HepG2 (cell line): ENCODE results near the gene MTHFR.

Experiments
- MAFF ChIP-seq: IDR thresholded peaks from 2 replicates; pipeline ENCODE4 v1.6.1; 2011; ENCODE audit warnings: low read depth, low read length, improper control_type of control experiment
- MED8 ChIP-seq: sonication (generic); formaldehyde crosslinking; IDR thresholded peaks from 2 replicates; pipeline ENCODE4 v1.8.1; 2023; ENCODE audit warnings: mild to moderate bottlenecking, missing genetic modification reagents; ENCODE audit not compliant: insufficient replicate concordance
- MYC ChIP-seq: sonication (generic); formaldehyde crosslinking; IDR thresholded peaks from 2 replicates; pipeline ENCODE4 v1.9.0; 2021; ENCODE audit warnings: missing genetic modification reagents, borderline replicate concordance
- RARA ChIP-seq: IDR thresholded peaks from 2 replicates; pipeline ENCODE4 v1.6.1; 2016; ENCODE audit warnings: missing genetic modification reagents, missing compliant biosample characterization
- RFX1 ChIP-seq: fragments of 450-650 bp; IDR thresholded peaks from 2 replicates; pipeline ENCODE4 v1.6.1; 2017
- RFX5 ChIP-seq: IDR thresholded peaks from 2 replicates; pipeline ENCODE4 v1.6.1; 2011; ENCODE audit warnings: low read depth, low read length, improper control_type of control experiment
- SIN3B ChIP-seq: fragments of 150-350 bp; IDR thresholded peaks from 2 replicates; pipeline ENCODE4 v1.6.1; 2014; ENCODE audit warnings: low read length
- ZFAT ChIP-seq: sonication (generic); formaldehyde crosslinking; conservative IDR thresholded peaks from 2 replicates; pipeline ENCODE4 v1.8.1; 2023; ENCODE audit warnings: missing genetic modification reagents, inconsistent platforms
- ZNF7 ChIP-seq: IDR thresholded peaks from 2 replicates; pipeline ENCODE4 v1.6.1; 2016; ENCODE audit warnings: missing biosample characterization, missing genetic modification reagents
- ZNF780A ChIP-seq: sonication (generic); formaldehyde crosslinking; IDR thresholded peaks from 2 replicates; pipeline ENCODE4 v1.8.0; 2022; ENCODE audit warnings: mild to moderate bottlenecking, missing genetic modification reagents, moderate library complexity
- TF ChIP-seq, protein P1 (sequence below): IDR thresholded peaks from 2 replicates; pipeline ENCODE4 v1.6.1; 2012; ENCODE audit warnings: inconsistent platforms
- TF ChIP-seq, protein P2 (sequence below): sonication (generic); formaldehyde crosslinking; IDR thresholded peaks from 2 replicates; pipeline ENCODE4 v1.5.0; 2020; ENCODE audit warnings: mild to moderate bottlenecking, missing genetic modification reagents, moderate library complexity
- TF ChIP-seq, protein P3 (sequence below): IDR thresholded peaks from 2 replicates; pipeline ENCODE4 v1.6.1; 2012; ENCODE audit warnings: low read depth, low read length, improper control_type of control experiment

DNA sequence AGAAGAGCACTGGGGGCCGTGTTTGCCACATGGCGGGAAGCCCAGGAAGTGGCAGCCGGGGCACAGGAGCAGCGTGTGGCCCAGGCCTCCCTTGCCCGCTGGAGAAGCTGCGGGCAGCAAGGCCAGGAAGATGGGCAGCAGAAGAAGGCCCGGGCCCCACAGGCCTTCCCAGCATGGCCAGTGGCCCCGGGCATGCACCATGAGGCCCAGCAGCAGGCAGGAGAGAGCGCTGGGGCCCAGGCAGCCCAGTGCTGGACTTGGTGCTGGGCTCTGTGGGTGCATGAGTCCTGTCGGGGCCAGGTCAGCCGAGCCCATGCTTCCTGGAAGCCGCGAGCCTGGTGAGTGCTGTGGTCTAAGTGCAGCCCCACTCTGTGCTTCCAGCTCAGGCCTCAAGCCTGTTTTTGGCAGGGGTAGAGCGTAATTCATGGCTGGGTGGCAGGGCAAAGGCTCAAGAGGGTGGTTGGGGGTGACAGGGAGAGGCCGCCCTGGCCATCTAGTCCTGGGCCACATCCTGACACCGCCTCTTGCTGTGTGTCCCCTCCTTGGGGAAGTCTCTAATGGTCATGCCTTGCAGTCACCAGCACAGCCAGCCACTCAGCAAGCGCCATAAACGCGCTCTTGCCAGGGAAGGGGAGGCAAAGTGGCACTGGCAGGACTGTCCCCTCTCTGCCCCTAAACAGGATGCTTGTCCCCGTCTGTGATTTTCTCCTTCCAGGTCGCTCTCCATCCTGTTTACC is 21.3 kb downstream of the MTHFR start:
- TF ChIP-seq ZFAT (CRISPR knock-in tag) (no peak), RFX1 (no peak), MAFF (no peak), SIN3B (no peak), MED8 (CRISPR knock-in tag) (no peak), RFX5 (no peak), MYC (CRISPR knock-in tag) (no peak), ZNF7 (CRISPR knock-in tag) (no peak), RARA (CRISPR knock-in tag) (no peak), ZNF780A (CRISPR knock-in tag) (no peak)
- TF ChIP-seq, protein P1, sequence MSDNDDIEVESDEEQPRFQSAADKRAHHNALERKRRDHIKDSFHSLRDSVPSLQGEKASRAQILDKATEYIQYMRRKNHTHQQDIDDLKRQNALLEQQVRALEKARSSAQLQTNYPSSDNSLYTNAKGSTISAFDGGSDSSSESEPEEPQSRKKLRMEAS, result no peak
- TF ChIP-seq, protein P2, sequence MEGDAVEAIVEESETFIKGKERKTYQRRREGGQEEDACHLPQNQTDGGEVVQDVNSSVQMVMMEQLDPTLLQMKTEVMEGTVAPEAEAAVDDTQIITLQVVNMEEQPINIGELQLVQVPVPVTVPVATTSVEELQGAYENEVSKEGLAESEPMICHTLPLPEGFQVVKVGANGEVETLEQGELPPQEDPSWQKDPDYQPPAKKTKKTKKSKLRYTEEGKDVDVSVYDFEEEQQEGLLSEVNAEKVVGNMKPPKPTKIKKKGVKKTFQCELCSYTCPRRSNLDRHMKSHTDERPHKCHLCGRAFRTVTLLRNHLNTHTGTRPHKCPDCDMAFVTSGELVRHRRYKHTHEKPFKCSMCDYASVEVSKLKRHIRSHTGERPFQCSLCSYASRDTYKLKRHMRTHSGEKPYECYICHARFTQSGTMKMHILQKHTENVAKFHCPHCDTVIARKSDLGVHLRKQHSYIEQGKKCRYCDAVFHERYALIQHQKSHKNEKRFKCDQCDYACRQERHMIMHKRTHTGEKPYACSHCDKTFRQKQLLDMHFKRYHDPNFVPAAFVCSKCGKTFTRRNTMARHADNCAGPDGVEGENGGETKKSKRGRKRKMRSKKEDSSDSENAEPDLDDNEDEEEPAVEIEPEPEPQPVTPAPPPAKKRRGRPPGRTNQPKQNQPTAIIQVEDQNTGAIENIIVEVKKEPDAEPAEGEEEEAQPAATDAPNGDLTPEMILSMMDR, result no peak
- TF ChIP-seq, protein P3, sequence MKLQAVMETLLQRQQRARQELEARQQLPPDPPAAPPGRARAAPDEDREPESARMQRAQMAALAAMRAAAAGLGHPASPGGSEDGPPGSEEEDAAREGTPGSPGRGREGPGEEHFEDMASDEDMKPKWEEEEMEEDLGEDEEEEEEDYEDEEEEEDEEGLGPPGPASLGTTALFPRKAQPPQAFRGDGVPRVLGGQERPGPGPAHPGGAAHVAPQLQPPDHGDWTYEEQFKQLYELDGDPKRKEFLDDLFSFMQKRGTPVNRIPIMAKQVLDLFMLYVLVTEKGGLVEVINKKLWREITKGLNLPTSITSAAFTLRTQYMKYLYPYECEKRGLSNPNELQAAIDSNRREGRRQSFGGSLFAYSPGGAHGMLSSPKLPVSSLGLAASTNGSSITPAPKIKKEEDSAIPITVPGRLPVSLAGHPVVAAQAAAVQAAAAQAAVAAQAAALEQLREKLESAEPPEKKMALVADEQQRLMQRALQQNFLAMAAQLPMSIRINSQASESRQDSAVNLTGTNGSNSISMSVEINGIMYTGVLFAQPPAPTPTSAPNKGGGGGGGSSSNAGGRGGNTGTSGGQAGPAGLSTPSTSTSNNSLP, result no peak
